ENCODE data around the gene MOV10. TPM values are rescaled to one million over a fixed set of nuclear protein-coding genes. Genes with fewer than 3 reads are reported as not detected.
A peak's percentile ranks its signal among the peaks of the same experiment; 100 is the strongest.

MOV10 gene
- total and polyA plus RNA-seq, 2 of the 13 experiments (the other 11 are each of a cell fraction or from before 2014, with no cell fraction given): 56.4 to 58.2 TPM

DNA sequence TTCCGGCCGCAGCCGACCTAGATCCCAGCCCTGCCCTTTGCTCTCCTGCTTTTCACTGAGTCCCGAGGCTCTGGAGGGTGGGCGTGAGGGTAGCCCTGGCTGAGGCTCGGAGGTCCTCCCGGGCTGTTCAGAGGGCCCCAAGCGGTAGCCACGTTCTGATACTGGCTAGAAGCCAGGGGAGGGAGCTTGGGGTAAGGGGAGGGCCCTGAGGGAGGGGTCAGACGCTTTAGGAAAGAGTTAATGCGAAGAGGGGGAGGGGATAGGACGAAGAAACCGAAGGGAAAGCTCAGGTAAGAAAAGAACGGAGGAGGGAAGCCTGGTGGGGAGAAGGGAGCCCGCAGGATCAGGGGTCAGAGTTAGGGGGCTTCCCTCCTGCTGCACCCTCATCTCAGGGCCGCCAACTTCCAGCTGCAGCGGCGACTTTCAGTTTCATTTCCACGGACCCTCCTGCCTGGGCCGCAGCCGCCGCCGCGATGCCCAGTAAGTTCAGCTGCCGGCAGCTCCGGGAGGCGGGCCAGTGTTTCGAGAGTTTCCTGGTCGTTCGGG lies at the start of gene MOV10 (continued):
- TF ChIP-seq, protein P1, sequence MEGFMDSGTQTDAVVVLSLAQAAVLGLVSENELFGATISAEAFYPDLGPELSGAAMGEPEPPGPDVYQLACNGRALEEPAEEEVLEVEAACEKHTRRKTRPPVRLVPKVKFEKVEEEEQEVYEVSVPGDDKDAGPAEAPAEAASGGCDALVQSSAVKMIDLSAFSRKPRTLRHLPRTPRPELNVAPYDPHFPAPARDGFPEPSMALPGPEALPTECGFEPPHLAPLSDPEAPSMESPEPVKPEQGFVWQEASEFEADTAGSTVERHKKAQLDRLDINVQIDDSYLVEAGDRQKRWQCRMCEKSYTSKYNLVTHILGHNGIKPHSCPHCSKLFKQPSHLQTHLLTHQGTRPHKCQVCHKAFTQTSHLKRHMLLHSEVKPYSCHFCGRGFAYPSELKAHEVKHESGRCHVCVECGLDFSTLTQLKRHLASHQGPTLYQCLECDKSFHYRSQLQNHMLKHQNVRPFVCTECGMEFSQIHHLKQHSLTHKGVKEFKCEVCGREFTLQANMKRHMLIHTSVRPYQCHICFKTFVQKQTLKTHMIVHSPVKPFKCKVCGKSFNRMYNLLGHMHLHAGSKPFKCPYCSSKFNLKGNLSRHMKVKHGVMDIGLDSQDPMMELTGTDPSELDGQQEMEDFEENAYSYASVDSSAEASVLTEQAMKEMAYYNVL (CRISPR knock-in tag; IDR thresholded peaks at IDR 0.05; ENCODE audit: borderline replicate concordance): 0 out of 2 replicates have a peak, but pooled peaks have one; percentile 60
- TF ChIP-seq PRPF4 (IDR thresholded peaks at IDR 0.05; ENCODE audit: low read depth, low read length, poor library complexity, severe bottlenecking): peak; percentile 20
- TF ChIP-seq, protein P2, sequence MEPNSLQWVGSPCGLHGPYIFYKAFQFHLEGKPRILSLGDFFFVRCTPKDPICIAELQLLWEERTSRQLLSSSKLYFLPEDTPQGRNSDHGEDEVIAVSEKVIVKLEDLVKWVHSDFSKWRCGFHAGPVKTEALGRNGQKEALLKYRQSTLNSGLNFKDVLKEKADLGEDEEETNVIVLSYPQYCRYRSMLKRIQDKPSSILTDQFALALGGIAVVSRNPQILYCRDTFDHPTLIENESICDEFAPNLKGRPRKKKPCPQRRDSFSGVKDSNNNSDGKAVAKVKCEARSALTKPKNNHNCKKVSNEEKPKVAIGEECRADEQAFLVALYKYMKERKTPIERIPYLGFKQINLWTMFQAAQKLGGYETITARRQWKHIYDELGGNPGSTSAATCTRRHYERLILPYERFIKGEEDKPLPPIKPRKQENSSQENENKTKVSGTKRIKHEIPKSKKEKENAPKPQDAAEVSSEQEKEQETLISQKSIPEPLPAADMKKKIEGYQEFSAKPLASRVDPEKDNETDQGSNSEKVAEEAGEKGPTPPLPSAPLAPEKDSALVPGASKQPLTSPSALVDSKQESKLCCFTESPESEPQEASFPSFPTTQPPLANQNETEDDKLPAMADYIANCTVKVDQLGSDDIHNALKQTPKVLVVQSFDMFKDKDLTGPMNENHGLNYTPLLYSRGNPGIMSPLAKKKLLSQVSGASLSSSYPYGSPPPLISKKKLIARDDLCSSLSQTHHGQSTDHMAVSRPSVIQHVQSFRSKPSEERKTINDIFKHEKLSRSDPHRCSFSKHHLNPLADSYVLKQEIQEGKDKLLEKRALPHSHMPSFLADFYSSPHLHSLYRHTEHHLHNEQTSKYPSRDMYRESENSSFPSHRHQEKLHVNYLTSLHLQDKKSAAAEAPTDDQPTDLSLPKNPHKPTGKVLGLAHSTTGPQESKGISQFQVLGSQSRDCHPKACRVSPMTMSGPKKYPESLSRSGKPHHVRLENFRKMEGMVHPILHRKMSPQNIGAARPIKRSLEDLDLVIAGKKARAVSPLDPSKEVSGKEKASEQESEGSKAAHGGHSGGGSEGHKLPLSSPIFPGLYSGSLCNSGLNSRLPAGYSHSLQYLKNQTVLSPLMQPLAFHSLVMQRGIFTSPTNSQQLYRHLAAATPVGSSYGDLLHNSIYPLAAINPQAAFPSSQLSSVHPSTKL (CRISPR knock-in tag; IDR thresholded peaks at IDR 0.05): no peak; the same call in none of the 2 replicates
- no peak for TF ChIP-seq DPF2 (CRISPR knock-in tag; IDR thresholded peaks at IDR 0.05; ENCODE audit: borderline replicate concordance, low read depth)
- TF ChIP-seq SNAPC2 (CRISPR knock-in tag; IDR thresholded peaks at IDR 0.05): no peak
- no peak for TF ChIP-seq RCOR2 (CRISPR knock-in tag; IDR thresholded peaks at IDR 0.05)
- peak; percentile 68 for TF ChIP-seq SAP130 (CRISPR knock-in tag; IDR thresholded peaks at IDR 0.05; ENCODE audit: low read depth)
- TF ChIP-seq TEAD3 (CRISPR knock-in tag; optimal IDR thresholded peaks at IDR 0.05; ENCODE audit: borderline replicate concordance): no peak
- no peak for TF ChIP-seq ZNF713 (CRISPR knock-in tag; IDR thresholded peaks at IDR 0.05)
- no peak for TF ChIP-seq NFIB (CRISPR knock-in tag; IDR thresholded peaks at IDR 0.05; ENCODE audit: borderline replicate concordance)
- TF ChIP-seq NR2F2 (IDR thresholded peaks at IDR 0.05; ENCODE audit: borderline replicate concordance, low read depth): peak; percentile 8; the same call in 1 of the 2 replicates
- 0 out of 2 replicates have a peak, but pooled peaks have one; percentile 25 for TF ChIP-seq ZNF333 (CRISPR knock-in tag; IDR thresholded peaks at IDR 0.05; ENCODE audit: borderline replicate concordance)
- peak; percentile 60 for TF ChIP-seq RBM39 (IDR thresholded peaks at IDR 0.05; ENCODE audit: low read depth, low read length, poor library complexity, severe bottlenecking)
- TF ChIP-seq, protein P3, sequence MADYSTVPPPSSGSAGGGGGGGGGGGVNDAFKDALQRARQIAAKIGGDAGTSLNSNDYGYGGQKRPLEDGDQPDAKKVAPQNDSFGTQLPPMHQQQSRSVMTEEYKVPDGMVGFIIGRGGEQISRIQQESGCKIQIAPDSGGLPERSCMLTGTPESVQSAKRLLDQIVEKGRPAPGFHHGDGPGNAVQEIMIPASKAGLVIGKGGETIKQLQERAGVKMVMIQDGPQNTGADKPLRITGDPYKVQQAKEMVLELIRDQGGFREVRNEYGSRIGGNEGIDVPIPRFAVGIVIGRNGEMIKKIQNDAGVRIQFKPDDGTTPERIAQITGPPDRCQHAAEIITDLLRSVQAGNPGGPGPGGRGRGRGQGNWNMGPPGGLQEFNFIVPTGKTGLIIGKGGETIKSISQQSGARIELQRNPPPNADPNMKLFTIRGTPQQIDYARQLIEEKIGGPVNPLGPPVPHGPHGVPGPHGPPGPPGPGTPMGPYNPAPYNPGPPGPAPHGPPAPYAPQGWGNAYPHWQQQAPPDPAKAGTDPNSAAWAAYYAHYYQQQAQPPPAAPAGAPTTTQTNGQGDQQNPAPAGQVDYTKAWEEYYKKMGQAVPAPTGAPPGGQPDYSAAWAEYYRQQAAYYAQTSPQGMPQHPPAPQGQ (CRISPR knock-in tag; IDR thresholded peaks at IDR 0.05; ENCODE audit: borderline replicate concordance): no peak
- TF ChIP-seq ZFP36L2 (CRISPR knock-in tag; IDR thresholded peaks at IDR 0.05): no peak
- TF ChIP-seq MYC (CRISPR knock-in tag; IDR thresholded peaks at IDR 0.05; ENCODE audit: borderline replicate concordance): peak; percentile 32; the same call in 1 of the 2 replicates
- 0 out of 3 replicates have a peak, but pooled peaks have one; percentile 47 for TF ChIP-seq MXI1 (IDR thresholded peaks at IDR 0.05; ENCODE audit: borderline replicate concordance, low read depth, low read length)
- peak; percentile 52; the same call in 1 of the 2 replicates for TF ChIP-seq TMF1 (CRISPR knock-in tag; IDR thresholded peaks at IDR 0.05; ENCODE audit: low read depth)
- no peak for TF ChIP-seq ETV6 (CRISPR knock-in tag; conservative IDR thresholded peaks at IDR 0.05)
- no peak for TF ChIP-seq ATRX (CRISPR knock-in tag; IDR thresholded peaks at IDR 0.05; ENCODE audit: borderline replicate concordance)
- no peak for TF ChIP-seq CEBPG (CRISPR knock-in tag; IDR thresholded peaks at IDR 0.05)
- TF ChIP-seq ZMYM2 (CRISPR knock-in tag; IDR thresholded peaks at IDR 0.05): no peak
- TF ChIP-seq ZNF737 (CRISPR knock-in tag; IDR thresholded peaks at IDR 0.05; ENCODE audit: borderline replicate concordance): no peak
- TF ChIP-seq TOPORS (CRISPR knock-in tag; IDR thresholded peaks at IDR 0.05): no peak
